ENCODE results near the gene KCNMB2.

The KCNMB2 gene

GRCh38 chr3:178569826-178570225 lies 33.6 kb downstream of the KCNMB2 start:
- ChIA-PET POLR2A (ENCODE audit: low non-redundant PET) (no interaction called here), CTCF (no interaction called here)
- TF ChIP-seq CTCF (conservative IDR thresholded peaks at IDR 0.05; ENCODE audit: low read depth) = no peak
- no peak for DNase-seq (ENCODE audit: low spot score)
- no peak overlapping the region for H3K27ac ChIP-seq

GRCh38 chr3:178583963-178584575 lies 47.8 kb downstream of the KCNMB2 start:
- DNase-seq (ENCODE audit: low spot score) = no peak
- no peak for TF ChIP-seq CTCF (conservative IDR thresholded peaks at IDR 0.05; ENCODE audit: low read depth)
- POLR2A ChIA-PET (ENCODE audit: low non-redundant PET) = no interaction called here
- CTCF ChIA-PET = no interaction called here
- no peak overlapping the region for H3K27ac ChIP-seq

- DNase-seq (ENCODE audit: low spot score) = no peak
- POLR2A ChIA-PET (ENCODE audit: low non-redundant PET) = no interaction called here
- TF ChIP-seq CTCF (conservative IDR thresholded peaks at IDR 0.05; ENCODE audit: low read depth) = no peak
- no peak overlapping the region for H3K27ac ChIP-seq
- CTCF ChIA-PET = no interaction called here
These were observed 48.6 kb downstream of the KCNMB2 start for GRCh38 chr3:178584722-178585380.

GRCh38 chr3:178585454-178585853 lies 49.2 kb downstream of the KCNMB2 start:
- TF ChIP-seq CTCF (conservative IDR thresholded peaks at IDR 0.05; ENCODE audit: low read depth) = no peak
- no peak overlapping the region for H3K27ac ChIP-seq
- ChIA-PET POLR2A (ENCODE audit: low non-redundant PET) (no interaction called here), CTCF (no interaction called here)
- no peak for DNase-seq (ENCODE audit: low spot score)

GRCh38 chr3:178586076-178586475 lies 49.8 kb downstream of the KCNMB2 start:
- DNase-seq (ENCODE audit: low spot score) = no peak
- no peak for TF ChIP-seq CTCF (conservative IDR thresholded peaks at IDR 0.05; ENCODE audit: low read depth)
- H3K27ac ChIP-seq = no peak overlapping the region
- ChIA-PET CTCF (no interaction called here), POLR2A (ENCODE audit: low non-redundant PET) (no interaction called here)

- ChIA-PET CTCF (no interaction called here), POLR2A (ENCODE audit: low non-redundant PET) (no interaction called here)
- no peak overlapping the region for H3K27ac ChIP-seq
- no peak for DNase-seq (ENCODE audit: low spot score)
- TF ChIP-seq CTCF (conservative IDR thresholded peaks at IDR 0.05; ENCODE audit: low read depth) = no peak
These were observed 52.4 kb downstream of the KCNMB2 start for GRCh38 chr3:178588628-178589027.
